VCaP (cell line): Measurements from ENCODE around the gene MPV17L.

Experiments used
- H3K27ac ChIP-seq: fragments of 450-650 bp; 2 replicates; pipeline ENCODE4 v1.5.1; 2017
- CTCF ChIP-seq: fragments of 450-650 bp; conservative IDR thresholded peaks from 2 replicates; pipeline ENCODE4 v1.5.1; 2017; ENCODE audit warnings: mild to moderate bottlenecking, moderate library complexity

Gene MPV17L

DNA sequence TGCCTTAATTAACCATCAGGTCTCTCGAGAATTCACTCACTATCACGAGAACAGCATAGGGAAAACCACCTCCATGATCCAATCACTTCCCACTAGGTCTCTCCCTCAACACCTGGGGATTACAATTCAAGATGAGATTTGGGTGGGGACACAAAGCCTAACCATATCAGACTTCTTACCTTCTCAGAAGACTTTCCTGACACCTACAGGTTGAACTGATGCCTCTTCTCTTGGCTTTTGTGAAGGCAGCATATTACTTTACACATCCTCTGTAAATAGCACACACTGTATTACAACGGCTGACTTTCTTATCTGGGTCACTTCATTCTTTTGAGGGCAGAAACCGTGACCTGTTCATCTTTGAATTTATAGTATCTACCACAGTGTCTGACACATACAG is 62.4 kb downstream of the MPV17L start:
- TF ChIP-seq CTCF, result peak; percentile 28; the same call in 1 of the 2 replicates
- no peak overlapping the region for H3K27ac ChIP-seq

DNA sequence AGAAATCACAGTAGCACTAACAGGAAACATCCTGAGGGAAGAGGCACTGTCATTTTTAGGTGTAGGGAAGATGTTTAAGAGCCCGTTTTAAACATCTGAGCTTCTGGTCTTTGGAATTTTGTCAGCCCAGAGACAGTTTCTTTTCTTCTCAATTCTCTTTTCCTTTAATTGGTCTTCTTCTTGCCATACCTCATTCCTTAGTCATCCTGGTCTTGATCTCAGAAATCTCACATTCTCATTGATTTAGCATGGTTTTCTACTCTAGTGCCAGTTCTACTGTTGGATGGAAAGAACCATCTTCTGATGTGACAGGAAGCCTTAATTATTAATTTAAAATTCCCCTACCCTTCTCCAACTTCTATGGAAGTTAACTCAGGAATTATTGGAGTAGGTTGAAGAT is 64.2 kb downstream of the MPV17L start:
- no peak overlapping the region for H3K27ac ChIP-seq
- no peak for TF ChIP-seq CTCF

DNA sequence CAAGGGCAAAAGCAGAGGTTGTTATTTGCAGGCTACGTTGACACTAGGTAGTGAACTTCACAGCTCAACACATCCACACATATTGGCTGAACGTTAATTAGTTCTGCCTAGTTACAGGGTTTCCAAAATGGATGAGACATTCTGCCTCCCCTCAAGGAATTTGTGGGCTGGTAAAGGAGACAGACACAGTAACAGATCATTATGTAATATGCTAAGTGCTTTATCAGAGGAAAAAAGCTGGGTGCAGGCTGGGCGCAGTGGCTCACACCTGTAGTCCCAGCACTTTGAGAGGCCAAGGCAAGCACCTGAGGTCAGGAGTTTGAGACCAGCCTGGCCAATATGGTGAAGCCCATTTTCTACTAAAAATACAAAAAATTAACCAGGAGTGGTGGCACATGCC is 65.0 kb downstream of the MPV17L start:
- no peak for TF ChIP-seq CTCF
- no peak overlapping the region for H3K27ac ChIP-seq

GRCh38 chr16:15461376-15461775 is 65.8 kb downstream of the MPV17L start:
- H3K27ac ChIP-seq, result no peak overlapping the region
- no peak for TF ChIP-seq CTCF
